ENCODE measurements around the gene UBA1.
"Not testable (repeated sequence)": the region's sequence is repeated elsewhere in the genome, so short reads cannot be mapped to it uniquely, and the experiment has no call there.

UBA1 gene

DNA sequence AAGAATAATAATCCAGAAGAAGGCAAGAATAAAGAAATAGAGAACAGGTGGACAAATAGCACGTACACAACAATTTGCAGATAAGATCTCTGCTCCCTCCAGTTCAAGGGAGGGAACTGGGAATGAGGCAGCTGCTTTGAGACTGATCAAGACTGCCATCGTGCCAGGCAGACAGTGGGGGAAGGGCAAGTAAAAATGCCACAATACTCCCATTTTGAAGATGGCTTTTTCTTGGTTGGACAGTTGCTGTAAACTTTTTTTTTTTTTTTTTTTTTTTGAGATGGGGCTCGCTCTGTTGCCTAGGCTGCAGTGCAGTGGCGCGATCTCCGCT lies 56.4 kb downstream of the UBA1 start:
- no peak for DNase-seq (ENCODE audit: low read depth, low spot score)

DNA sequence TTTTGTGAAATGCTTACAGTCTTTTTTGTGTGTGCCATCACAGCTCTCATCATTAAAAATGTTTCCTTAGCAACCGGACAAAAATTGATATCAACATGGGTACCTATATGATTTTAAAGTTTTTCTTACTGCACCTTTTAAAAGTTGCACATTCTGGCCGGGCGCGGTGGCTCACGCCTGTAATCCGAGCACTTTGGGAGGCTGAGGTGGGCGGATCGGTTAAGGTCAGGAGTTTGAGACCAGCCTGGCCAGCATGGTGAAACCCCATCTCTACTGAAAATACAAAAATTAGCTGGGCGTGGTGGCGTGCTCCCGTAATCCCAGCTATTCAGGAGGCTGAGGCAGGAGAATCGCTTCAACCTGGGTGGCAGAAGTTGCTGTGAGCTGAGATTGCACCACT lies 64.0 kb downstream of the UBA1 start:
- DNase-seq (ENCODE audit: low read depth, low spot score): not testable (repeated sequence)

All from astrocyte of the hippocampus (primary cell).